ENCODE measurements around the gene TBP. TPM values are rescaled to one million over a fixed set of nuclear protein-coding genes. Genes with fewer than 3 reads are reported as not detected.
A peak's percentile ranks its signal among the peaks of the same experiment; 100 is the strongest.

Gene TBP
- total and polyA plus RNA-seq, 2 of the 13 experiments (the other 11 are each of a cell fraction or from before 2014, with no cell fraction given): 21.7 to 28.1 TPM

GRCh38 chr6:170583756-170584180, 29.6 kb downstream of the TBP start (continued):
- TF ChIP-seq AGO1 (IDR thresholded peaks at IDR 0.05; ENCODE audit: low read depth, low read length, poor library complexity, severe bottlenecking): no peak
- TF ChIP-seq DNMT3B (CRISPR knock-in tag; conservative IDR thresholded peaks at IDR 0.05): 0 out of 2 replicates have a peak, but pooled peaks have one; percentile 32
- no peak for TF ChIP-seq CENPBD1 (CRISPR knock-in tag; IDR thresholded peaks at IDR 0.05; ENCODE audit: borderline replicate concordance, low read depth)
- peak; percentile 80; the same call in 1 of the 2 replicates for TF ChIP-seq KDM5A (IDR thresholded peaks at IDR 0.05; ENCODE audit: borderline replicate concordance, low read length)
- peak; percentile 1; the same call in 1 of the 2 replicates for TF ChIP-seq POGK (CRISPR knock-in tag; conservative IDR thresholded peaks at IDR 0.05)
- TF ChIP-seq ZFP62 (CRISPR knock-in tag; IDR thresholded peaks at IDR 0.05): no peak
- 0 out of 2 replicates have a peak, but pooled peaks have one; percentile 5 for TF ChIP-seq RORA (CRISPR knock-in tag; IDR thresholded peaks at IDR 0.05)
- 0 out of 2 replicates have a peak, but pooled peaks have one; percentile 21 for TF ChIP-seq ZNF607 (CRISPR knock-in tag; IDR thresholded peaks at IDR 0.05; ENCODE audit: borderline replicate concordance)
- no peak for TF ChIP-seq CHD2 (IDR thresholded peaks at IDR 0.05; ENCODE audit: low read depth, low read length)
- TF ChIP-seq ZKSCAN1 (IDR thresholded peaks at IDR 0.05; ENCODE audit: low read length): no peak
- TF ChIP-seq ZNF724P (CRISPR knock-in tag; IDR thresholded peaks at IDR 0.05; ENCODE audit: borderline replicate concordance): no peak
- 0 out of 2 replicates have a peak, but pooled peaks have one; percentile 38 for TF ChIP-seq ZNF816 (CRISPR knock-in tag; IDR thresholded peaks at IDR 0.05; ENCODE audit: borderline replicate concordance)
- 0 out of 2 replicates have a peak, but pooled peaks have one; percentile 18 for TF ChIP-seq ZFP1 (CRISPR knock-in tag; IDR thresholded peaks at IDR 0.05)
- no peak for TF ChIP-seq ZNF597 (CRISPR knock-in tag; IDR thresholded peaks at IDR 0.05)
- peak; percentile 16; the same call in 1 of the 2 replicates for TF ChIP-seq ZFP41 (CRISPR knock-in tag; IDR thresholded peaks at IDR 0.05; ENCODE audit: borderline replicate concordance)
- TF ChIP-seq MEIS2 (CRISPR knock-in tag; IDR thresholded peaks at IDR 0.05): no peak
- no peak for TF ChIP-seq ZNF205 (CRISPR knock-in tag; IDR thresholded peaks at IDR 0.05)
- no peak for TF ChIP-seq MTA3 (CRISPR knock-in tag; IDR thresholded peaks at IDR 0.05)
- 0 out of 2 replicates have a peak, but pooled peaks have one; percentile 15 for TF ChIP-seq SIN3B (IDR thresholded peaks at IDR 0.05; ENCODE audit: low read length)
- no peak for TF ChIP-seq ZNF414 (CRISPR knock-in tag; IDR thresholded peaks at IDR 0.05)
- TF ChIP-seq SYNCRIP (IDR thresholded peaks at IDR 0.05; ENCODE audit: insufficient read depth, low read depth, low read length): no peak
- TF ChIP-seq SRY (CRISPR knock-in tag; IDR thresholded peaks at IDR 0.05): no peak
- TF ChIP-seq STAG1 (CRISPR knock-in tag; IDR thresholded peaks at IDR 0.05): no peak
- TF ChIP-seq IKZF5 (CRISPR knock-in tag; IDR thresholded peaks at IDR 0.05): no peak
- TF ChIP-seq HMG20A (CRISPR knock-in tag; IDR thresholded peaks at IDR 0.05; ENCODE audit: borderline replicate concordance): no peak
- TF ChIP-seq ZNF746 (CRISPR knock-in tag; IDR thresholded peaks at IDR 0.05): no peak

All from HepG2 (cell line).